ENCODE measurements around the gene H3-3A.

The H3-3A gene

GRCh38 chr1:226062558-226063223 lies at the start of gene H3-3A:
Gene H3-3A (plus strand): TSS chr1:226062716. CDS start chr1:226064352, 1,636 bp downstream.
- in situ Hi-C loops (cut with MboI; ENCODE audit: low sequenced_read_pairs) = no loop called here

DNA sequence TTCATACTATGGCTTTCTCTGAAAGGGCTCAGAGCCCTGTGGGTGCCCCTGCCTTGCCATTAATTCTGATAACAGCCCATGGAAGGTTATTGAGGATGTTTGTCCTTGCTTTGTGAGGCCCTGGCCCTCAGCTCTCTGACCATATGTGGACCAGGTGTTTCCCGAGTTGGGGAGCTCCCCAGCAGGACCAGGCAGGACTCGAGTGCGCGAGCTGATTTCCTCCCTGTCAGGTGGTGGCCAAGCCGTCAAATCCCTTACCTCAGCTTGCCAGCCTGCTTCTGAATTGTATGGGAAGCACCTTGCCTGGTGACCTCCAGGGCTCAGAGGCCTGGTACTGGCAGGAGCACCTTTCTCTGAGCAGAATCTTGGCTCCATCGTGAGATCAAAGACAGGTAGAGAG lies 45.4 kb upstream of the H3-3A start:
- in situ Hi-C loops (cut with MboI; ENCODE audit: low sequenced_read_pairs) = no loop called here

GRCh38 chr1:226019572-226019971 lies 42.9 kb upstream of the H3-3A start:
- in situ Hi-C loops (cut with MboI; ENCODE audit: low sequenced_read_pairs) = no loop called here

DNA sequence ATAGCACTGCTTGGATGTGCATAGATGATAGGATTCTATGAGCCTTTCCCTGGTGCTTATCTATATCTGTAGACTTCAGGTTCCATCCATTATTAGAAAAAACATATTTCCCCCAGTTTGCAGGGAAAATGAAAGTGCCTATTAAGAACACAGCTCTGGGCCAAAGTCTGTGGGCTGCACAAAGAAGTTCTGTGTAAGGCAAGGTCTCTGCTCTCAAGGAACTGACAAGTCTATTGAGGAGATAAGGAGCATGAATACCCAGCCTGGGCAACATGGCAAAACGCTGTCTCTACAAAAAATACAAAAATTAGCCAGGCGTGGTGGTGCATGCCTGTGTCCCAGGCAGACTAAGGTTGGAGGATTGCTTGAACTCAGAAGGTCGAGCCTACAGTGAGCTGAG lies 41.1 kb upstream of the H3-3A start:
- in situ Hi-C loops (cut with MboI; ENCODE audit: low sequenced_read_pairs) = no loop called here

DNA sequence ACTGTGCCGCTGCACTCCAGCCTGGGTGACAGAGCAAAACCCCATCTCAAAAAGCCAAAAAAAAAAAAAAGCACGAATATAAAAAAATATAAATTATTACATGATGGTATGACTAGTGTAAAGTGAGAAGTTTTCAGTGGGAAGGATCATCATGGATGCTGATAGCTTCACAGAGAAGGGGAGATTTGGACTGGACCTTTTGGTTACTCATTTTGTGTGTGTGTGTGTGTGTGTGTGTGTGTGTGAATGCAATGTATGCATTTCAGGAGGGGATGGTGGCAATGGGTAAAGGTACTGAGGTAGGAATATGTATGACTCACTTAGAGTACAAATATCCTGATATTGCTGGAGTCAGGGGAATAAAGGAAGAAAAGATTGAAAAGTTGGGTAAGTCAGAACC lies 40.7 kb upstream of the H3-3A start:
- in situ Hi-C loops (cut with MboI; ENCODE audit: low sequenced_read_pairs) = no loop called here

DNA sequence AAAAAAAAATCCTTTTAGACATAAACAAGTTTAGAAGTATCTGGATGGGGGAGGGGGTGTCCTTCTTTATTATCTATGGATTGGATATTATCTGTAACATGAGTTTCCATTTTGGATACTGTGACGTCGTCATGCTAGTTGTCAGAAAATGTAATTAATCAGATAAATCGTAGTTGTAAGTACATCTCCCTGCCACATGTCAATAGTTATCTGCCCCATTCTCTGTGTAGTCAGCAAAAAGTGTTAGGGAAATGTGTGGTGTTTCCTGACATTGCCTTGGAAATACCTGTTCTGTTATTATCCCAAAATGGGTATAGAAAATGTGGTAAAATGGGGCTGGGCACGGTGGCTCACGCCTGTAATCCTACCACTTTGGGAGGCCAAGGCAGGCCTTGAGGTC lies 38.8 kb upstream of the H3-3A start:
- in situ Hi-C loops (cut with MboI; ENCODE audit: low sequenced_read_pairs) = no loop called here

- in situ Hi-C loops (cut with MboI; ENCODE audit: low sequenced_read_pairs) = no loop called here
Observed at GRCh38 chr1:226026833-226027232, 35.7 kb upstream of the H3-3A start.

- in situ Hi-C loops (cut with MboI; ENCODE audit: low sequenced_read_pairs) = no loop called here
Observed at GRCh38 chr1:226027538-226028217, 34.8 kb upstream of the H3-3A start.

DNA sequence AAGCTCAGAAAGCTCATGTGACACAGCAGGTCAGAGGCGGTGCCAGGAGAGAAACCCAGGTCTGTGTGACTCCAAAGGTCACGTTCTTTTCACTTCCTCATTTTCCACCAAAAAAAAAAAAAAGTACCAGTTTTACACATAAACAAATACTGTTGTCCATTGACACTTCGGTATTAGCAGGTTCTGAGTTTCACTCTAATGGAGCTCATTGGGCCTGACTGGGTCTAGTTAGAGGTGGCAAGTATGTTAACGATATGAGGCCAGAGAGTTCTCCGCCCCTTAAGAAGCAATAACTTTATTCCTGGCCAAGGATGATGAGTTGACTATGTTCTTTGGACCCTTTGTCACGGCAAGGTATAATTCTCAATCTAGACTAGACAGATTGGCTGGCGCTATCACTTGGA lies 33.4 kb upstream of the H3-3A start:
- in situ Hi-C loops (cut with MboI; ENCODE audit: low sequenced_read_pairs) = no loop called here

DNA sequence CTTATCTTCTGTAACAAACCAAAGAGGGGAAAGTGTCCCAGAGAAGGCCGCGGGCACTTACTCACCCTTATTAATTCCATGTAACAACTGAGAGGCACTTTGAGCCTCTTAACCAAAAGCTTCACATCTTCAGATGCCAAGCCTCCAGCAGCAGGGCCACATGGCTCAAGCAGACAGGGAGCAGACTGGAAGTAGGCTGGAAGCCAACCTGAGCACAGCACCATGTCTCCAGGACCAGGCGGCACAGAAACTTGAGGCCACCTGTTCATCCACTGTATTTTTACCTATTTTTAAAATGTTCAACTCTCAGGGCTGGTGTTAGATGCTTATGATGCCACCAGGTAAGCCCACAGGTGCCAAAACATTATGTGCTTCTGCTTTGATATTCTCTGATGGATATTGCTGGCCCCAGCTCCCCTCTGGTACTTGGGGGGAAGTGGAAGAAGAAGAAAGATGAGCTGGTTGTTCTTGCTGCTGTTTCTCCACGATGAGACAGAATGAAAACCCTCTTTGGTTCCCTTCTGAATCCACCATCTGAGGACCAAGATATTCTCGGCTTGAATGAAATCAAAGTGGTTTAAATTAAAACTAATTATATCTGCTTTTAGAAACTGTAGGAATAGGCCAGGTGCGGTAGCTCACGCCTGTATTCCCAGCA lies 32.8 kb upstream of the H3-3A start:
- in situ Hi-C loops (cut with MboI; ENCODE audit: low sequenced_read_pairs) = no loop called here

DNA sequence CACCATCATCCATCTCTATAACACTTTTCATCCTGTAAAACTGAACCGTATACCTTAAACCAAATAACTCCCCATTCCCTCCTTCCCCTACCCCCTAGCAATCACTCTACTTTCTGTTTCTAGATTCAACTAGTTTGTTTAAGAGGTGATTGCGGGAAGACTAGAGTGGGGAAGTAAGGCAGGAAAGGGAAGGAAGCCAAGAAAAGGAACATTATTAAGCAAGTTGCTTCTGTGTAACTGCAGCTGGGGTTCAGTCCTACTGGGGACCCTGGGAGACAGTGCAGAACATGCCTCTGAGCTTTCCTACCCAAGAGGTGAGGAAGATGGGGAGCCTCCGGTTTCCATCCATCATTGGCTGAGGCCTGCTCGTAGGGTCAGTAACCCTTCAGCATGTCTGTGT lies 28.9 kb upstream of the H3-3A start:
- in situ Hi-C loops (cut with MboI; ENCODE audit: low sequenced_read_pairs) = no loop called here

DNA sequence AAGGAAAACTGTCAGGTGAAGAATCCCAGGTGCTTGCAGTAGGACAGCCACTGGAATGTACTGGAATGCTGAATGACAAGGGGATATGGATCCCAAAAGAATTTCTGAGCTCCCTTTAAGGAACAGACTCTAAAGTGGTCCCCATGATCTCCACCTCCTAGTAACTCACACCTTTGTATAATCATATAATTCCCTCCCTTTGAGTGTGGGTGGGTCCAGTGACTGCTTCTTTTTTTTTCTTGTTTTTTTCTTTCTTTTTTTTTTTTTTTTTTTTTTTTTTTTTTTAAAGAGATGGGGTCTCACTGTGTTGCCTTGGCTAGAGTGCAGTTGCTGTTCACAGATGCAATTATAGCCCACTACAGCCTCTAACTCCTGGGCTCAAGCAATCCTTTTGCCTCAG lies 28.5 kb upstream of the H3-3A start:
- in situ Hi-C loops (cut with MboI; ENCODE audit: low sequenced_read_pairs) = no loop called here

DNA sequence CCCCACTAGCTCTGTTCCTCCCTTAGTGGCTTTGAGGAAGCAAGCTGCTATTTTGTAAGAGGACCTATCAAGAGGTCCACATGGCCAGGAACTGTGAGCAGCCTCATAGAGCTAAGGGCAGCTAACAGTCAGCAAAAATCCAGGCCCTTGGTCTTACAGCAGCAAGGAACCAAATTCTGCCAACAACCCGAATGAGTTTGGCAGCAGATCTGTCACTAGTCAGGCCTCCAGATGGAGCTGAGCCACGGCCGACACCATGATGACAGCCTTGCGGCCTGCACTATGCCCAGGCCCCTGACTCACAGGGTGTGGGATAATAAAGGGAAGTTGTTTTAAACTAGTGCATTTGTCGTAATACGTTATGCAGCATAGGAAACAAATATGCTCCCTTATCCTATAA lies 28.0 kb upstream of the H3-3A start:
- in situ Hi-C loops (cut with MboI; ENCODE audit: low sequenced_read_pairs) = no loop called here

DNA sequence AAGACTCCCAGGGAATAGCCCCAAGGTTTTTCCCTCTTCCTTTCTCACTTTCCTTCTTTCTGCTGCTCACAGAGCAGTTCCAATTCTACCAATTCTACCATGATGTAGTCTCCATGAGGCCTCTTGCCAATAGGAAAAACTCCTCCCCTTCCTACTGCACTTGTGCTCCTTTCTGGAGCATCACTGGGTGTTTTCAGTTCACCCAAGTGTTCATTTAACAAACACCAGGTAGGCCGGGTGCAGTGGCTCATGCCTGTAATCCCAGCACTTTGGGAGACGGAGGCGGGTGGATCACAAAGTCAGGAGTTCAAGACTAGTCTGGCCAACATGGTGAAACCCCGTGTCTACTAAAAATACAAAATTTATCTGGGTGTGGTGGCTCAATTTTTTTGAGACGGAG lies 26.6 kb upstream of the H3-3A start:
- in situ Hi-C loops (cut with MboI; ENCODE audit: low sequenced_read_pairs) = no loop called here

DNA sequence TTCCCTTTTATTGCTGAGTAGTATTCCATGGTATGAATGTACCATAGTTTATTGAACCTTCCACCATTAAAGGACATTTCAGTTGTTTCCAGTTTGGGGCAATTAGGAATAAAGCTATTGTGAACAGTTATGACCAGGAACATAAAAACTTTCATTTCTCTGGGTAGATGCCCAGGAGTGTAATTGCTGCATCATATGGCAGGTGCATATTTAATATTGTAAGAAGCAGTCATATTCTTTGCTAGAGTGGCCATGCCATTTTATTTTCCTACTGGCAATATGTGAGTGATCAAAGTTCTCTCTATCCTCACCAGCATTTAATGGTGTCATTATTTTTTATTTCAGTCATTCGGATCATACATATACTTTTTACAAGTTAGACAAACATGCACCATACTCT lies 23.9 kb upstream of the H3-3A start:
- in situ Hi-C loops (cut with MboI; ENCODE audit: low sequenced_read_pairs) = no loop called here

GRCh38 chr1:226041419-226041818 lies 21.1 kb upstream of the H3-3A start:
- in situ Hi-C loops (cut with MboI; ENCODE audit: low sequenced_read_pairs) = no loop called here

DNA sequence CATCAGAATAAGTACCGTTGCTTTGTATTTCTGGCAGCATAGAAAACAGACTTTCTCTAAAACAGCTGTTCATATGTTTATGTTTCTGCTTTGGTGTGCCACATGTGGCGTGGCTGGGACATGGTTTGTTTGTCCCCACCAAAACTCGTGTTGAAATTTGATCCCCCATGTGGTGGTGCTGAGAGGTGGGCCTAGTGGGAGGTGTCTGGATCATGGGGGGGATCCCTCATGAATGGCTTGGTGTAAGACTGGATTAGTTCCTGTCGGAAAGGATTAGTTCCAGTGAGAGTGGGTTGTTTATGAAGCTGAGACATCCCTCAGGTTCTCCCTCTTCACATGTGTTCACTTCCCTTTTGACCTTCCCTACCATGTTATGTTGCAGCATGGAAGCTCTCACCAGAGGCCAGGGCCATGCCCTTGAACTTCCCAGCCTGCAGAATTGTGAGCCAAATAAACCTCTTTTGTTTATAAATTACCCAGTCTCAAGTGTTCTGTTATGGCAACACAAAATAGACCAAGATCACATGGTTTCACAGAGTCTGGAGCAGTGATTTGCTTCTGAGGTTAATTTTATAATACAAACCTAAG lies 17.9 kb upstream of the H3-3A start:
- in situ Hi-C loops (cut with MboI; ENCODE audit: low sequenced_read_pairs) = no loop called here

GRCh38 chr1:226046240-226046639 lies 16.3 kb upstream of the H3-3A start:
- in situ Hi-C loops (cut with MboI; ENCODE audit: low sequenced_read_pairs) = no loop called here

- in situ Hi-C loops (cut with MboI; ENCODE audit: low sequenced_read_pairs) = no loop called here
Observed at GRCh38 chr1:226047495-226047894, 15.0 kb upstream of the H3-3A start.

DNA sequence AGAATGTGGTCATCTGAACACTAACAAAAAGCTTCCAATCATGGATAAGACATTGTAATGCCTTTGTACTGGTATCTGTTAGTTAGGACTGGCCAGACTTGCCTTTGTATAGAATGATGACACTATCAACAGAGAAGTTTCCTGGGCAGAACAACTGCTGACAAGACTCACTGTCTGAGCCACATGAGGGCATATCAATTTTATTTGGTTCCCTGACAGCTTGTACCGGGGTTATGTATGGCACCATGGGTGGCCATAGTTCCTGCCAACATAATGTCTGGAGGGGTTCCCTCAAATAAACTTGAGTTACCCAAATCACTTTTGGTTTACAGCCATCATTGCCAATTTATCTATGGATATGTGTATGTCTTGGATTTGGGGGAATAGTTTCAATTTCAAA lies 13.6 kb upstream of the H3-3A start:
- in situ Hi-C loops (cut with MboI; ENCODE audit: low sequenced_read_pairs) = no loop called here

- in situ Hi-C loops (cut with MboI; ENCODE audit: low sequenced_read_pairs) = no loop called here
Observed at GRCh38 chr1:226050133-226050532, 12.4 kb upstream of the H3-3A start.

DNA sequence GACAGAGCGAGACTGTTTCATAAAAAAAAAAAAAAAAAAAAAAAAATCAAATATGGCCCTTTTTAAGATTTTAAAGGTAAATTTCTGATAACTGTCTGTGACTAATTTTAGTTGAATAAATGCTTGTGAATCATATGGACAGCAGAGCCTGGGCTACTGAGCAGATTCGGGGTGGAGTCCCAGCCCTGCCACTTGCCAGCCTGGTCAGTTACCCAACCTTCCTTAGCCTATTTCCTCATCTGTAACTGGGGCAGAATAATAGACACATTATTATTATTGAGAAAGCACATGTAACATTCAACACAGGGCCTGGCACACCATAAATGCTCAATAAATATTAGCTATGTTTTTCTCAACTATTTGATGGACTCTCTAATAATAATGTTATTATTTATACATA lies 11.2 kb upstream of the H3-3A start:
- in situ Hi-C loops (cut with MboI; ENCODE audit: low sequenced_read_pairs) = no loop called here

Data from hTERT RPE-1 (cell line).